Liver (tissue), 9 donors: ENCODE results near the gene UNC13B. TPM values are rescaled to one million over a fixed set of nuclear protein-coding genes. Genes with fewer than 3 reads are reported as not detected.
"Not testable (repeated sequence)": the region's sequence is repeated elsewhere in the genome, so short reads cannot be mapped to it uniquely, and the experiment has no call there.

ENCODE experiments used
- DNase-seq: peaks from one replicate; pipeline ENCODE4 v3.0.0-alpha.2; 2017; ENCODE audit warnings: low spot score
- H3K27ac ChIP-seq, 2 donors: one replicate each; pipeline ENCODE4 v1.7.0; 2013; ENCODE audit warnings: inconsistent platforms in 2 of 2, low read length in 2 of 2, control low read depth in 1 of 2, low read depth in 1 of 2, mild to moderate bottlenecking in 1 of 2
- H3K27me3 ChIP-seq, 4 donors: one replicate each; pipeline versions ENCODE4 v1.6.1 to v1.7.0; 2013; ENCODE audit warnings: low read length in 3 of 4, inconsistent platforms in 1 of 4, mild to moderate bottlenecking in 1 of 4, moderate library complexity in 1 of 4; ENCODE audit not compliant: control insufficient read depth in 4 of 4, insufficient read depth in 4 of 4
- H3K36me3 ChIP-seq, 4 donors: one replicate each; pipeline versions ENCODE4 v1.6.1 to v1.7.0; 2013; ENCODE audit warnings: low read length in 3 of 4, mild to moderate bottlenecking in 3 of 4, low read depth in 1 of 4, moderate library complexity in 1 of 4; ENCODE audit not compliant: control insufficient read depth in 4 of 4, insufficient read depth in 3 of 4
- H3K4me1 ChIP-seq, 4 donors: one replicate each; pipeline versions ENCODE4 v1.6.1 to v1.7.0; 2013; ENCODE audit warnings: low read length in 3 of 4, mild to moderate bottlenecking in 3 of 4, moderate library complexity in 1 of 4; ENCODE audit not compliant: control insufficient read depth in 4 of 4, insufficient read depth in 4 of 4
- H3K4me3 ChIP-seq, 3 donors: one replicate each; pipeline versions ENCODE4 v1.6.1 to v1.7.0; 2013; ENCODE audit warnings: low read length in 3 of 3, control low read depth in 1 of 3, low read depth in 1 of 3, mild to moderate bottlenecking in 1 of 3
- H3K9ac ChIP-seq, 2 donors: one replicate each; pipeline ENCODE4 v1.7.0; 2013; ENCODE audit warnings: low read length in 2 of 2, mild to moderate bottlenecking in 2 of 2, moderate library complexity in 2 of 2, control low read depth in 1 of 2, low read depth in 1 of 2
- H3K9me3 ChIP-seq, 4 donors: one replicate each; pipeline versions ENCODE4 v1.6.1 to v1.7.0; 2013; ENCODE audit warnings: low read length in 3 of 4; ENCODE audit not compliant: control insufficient read depth in 4 of 4
- FOXA1 ChIP-seq: IDR thresholded peaks from 2 replicates; pipeline ENCODE4 v1.6.1; 2016; ENCODE audit warnings: antibody characterized with exemption
- GABPA ChIP-seq, 2 donors: IDR thresholded peaks in 1 of 2; conservative IDR thresholded peaks in 1 of 2; 2 replicates each; pipeline ENCODE4 v1.6.1; 2016; ENCODE audit warnings: antibody characterized with exemption in 2 of 2, mild to moderate bottlenecking in 1 of 2, moderate library complexity in 1 of 2
- HNF4G ChIP-seq: IDR thresholded peaks from 2 replicates; pipeline ENCODE4 v1.6.1; 2016; ENCODE audit warnings: antibody characterized with exemption
- JUND ChIP-seq, 2 donors: IDR thresholded peaks; 2 replicates each; pipeline ENCODE4 v1.6.1; 2016; ENCODE audit warnings: antibody characterized with exemption in 2 of 2
- NR2F2 ChIP-seq: IDR thresholded peaks from 2 replicates; pipeline ENCODE4 v1.6.1; 2016; ENCODE audit warnings: antibody characterized with exemption
- RAD21 ChIP-seq, 2 donors: IDR thresholded peaks; 2 replicates each; pipeline ENCODE4 v1.6.1; 2016; ENCODE audit warnings: antibody characterized with exemption in 2 of 2, mild to moderate bottlenecking in 2 of 2
- SP1 ChIP-seq: IDR thresholded peaks from 2 replicates; pipeline ENCODE4 v1.6.1; 2018; ENCODE audit warnings: antibody characterized with exemption, mild to moderate bottlenecking
- YY1 ChIP-seq: IDR thresholded peaks from 2 replicates; pipeline ENCODE4 v1.6.1; 2016; ENCODE audit warnings: antibody characterized with exemption, mild to moderate bottlenecking
- WGBS: extraction: QIAGEN DNeasy Blood & Tissue Kit; methylation state at CpG from one replicate; pipeline ENCODE4 v1.1.7; 2013; 5-methylcytosine and 5-hydroxymethylcytosine counted together
- polyA plus RNA-seq, 2 donors: library from polyadenylated mRNA; stranded (reverse) in 1 of 2; unstranded in 1 of 2; fragments of 200-250 nt in 1 of 2; fragments of >200 nt in 1 of 2; fragmentation: Nextera tagmentation in 1 of 2; extraction: Ambion mirVana in 1 of 2; gene quantifications; one replicate each; pipeline versions ENCODE4 v1.2.1 to v1.2.3, GENCODE V29; 2013 to 2015
- total RNA-seq, 2 donors: library from RNA; depleted of rRNA; stranded (reverse); fragments of >200 nt; gene quantifications; one replicate each; pipeline ENCODE4 v1.2.3, GENCODE V29; 2014
- TF ChIP-seq, protein P1 (sequence below): IDR thresholded peaks from 2 replicates; pipeline ENCODE4 v1.6.1; 2016; ENCODE audit warnings: antibody characterized with exemption
- TF ChIP-seq, protein P2 (sequence below): fragments of 150-350 bp; IDR thresholded peaks from 2 replicates; pipeline ENCODE4 v1.5.1; 2017; ENCODE audit warnings: improper control_type of control experiment, low read depth, low read length; ENCODE audit not compliant: missing input control
- TF ChIP-seq, protein P3 (sequence below): IDR thresholded peaks from 2 replicates; pipeline ENCODE4 v1.6.1; 2016; ENCODE audit warnings: antibody characterized with exemption, mild to moderate bottlenecking
- TF ChIP-seq, protein P4 (sequence below): IDR thresholded peaks from 2 replicates; pipeline ENCODE4 v1.6.1; 2016; ENCODE audit warnings: antibody characterized with exemption
- TF ChIP-seq, protein P5 (sequence below): IDR thresholded peaks from 2 replicates; pipeline ENCODE4 v1.6.1; 2016; ENCODE audit warnings: antibody characterized with exemption
- donor health status: healthy.
- donor health status: healthy.
- donor health status: healthy.
- donor health status: healthy.
- donor health status: healthy.

The UNC13B gene
- total and polyA plus RNA-seq, 4 donors, result 5.5 to 25.7 (median 11.9) TPM

DNA sequence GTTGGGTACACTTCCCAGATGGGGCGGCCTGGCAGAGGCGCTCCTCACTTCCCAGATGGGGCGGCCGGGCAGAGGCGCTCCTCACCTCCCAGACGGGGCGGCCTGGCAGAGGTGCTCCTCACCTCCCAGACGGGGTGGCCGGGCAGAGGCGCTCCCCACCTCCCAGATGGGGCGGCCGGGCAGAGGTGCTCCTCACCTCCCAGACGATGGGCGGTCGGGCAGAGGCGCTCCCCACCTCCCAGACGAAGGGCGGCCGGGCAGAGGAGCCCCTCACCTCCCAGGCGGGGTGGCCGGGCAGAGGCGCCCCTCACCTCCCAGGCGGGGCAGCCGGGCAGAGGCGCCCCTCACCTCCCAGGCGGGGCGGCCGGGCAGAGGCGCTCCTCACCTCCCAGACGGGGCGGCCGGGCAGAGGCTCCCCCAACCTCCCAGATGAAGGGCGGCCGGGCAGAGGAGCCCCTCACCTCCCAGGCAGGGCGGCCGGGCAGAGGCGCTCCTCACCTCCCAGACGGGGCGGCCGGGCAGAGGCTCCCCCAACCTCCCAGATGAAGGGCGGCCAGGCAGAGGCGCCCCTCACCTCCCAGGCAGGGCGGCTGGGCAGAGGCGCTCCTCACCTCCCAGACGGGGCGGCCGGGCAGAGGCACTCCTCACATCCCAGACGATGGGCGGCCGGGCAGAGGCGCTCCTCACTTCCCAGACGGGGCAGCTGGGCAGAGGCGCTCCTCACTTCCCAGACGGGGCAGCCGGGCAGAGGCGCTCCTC, 21.4 kb downstream of the UNC13B start:
- not testable (repeated sequence) for H3K27ac ChIP-seq, DNase-seq, H3K27me3 ChIP-seq, H3K4me3 ChIP-seq, H3K9me3 ChIP-seq, H3K9ac ChIP-seq, H3K4me1 ChIP-seq, H3K36me3 ChIP-seq
- WGBS, result 98% methylated on average over 56 of the region's 56 CpGs

DNA sequence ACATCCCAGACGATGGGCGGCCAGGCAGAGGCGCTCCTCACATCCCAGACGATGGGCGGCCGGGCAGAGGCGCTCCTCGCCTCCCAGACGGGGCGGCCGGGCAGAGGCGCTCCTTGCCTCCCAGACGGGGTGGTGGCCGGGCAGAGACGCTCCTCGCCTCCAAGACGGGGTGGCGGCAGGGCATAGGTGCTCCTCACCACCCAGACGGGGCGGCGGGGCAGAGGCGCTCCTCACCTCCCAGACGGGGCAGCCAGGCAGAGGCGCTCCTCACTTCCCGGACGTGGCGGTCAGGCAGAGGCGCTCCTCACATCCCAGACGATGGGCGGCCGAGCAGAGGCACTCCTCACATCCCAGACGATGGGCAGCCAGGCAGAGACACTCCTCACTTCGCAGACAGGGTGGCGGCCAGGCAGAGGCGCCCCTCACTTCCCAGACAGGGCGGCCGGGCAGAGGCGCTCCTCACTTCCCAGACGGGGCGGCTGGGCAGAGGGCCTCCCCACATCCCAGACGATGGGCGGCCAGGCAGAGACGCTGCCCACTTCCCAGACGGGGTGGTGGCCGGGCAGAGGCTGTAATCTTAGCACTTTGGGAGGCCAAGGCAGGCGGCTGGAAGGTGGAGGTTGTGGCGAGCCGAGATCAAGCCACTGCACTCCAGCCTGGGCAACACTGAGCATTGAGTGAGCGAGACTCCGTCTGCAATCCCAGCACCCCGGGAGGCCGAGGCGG, 22.1 kb downstream of the UNC13B start:
- not testable (repeated sequence) for H3K36me3 ChIP-seq, H3K9me3 ChIP-seq, H3K4me3 ChIP-seq, H3K9ac ChIP-seq, H3K27me3 ChIP-seq, DNase-seq, H3K4me1 ChIP-seq, H3K27ac ChIP-seq
- 97% methylated on average over 53 of the region's 53 CpGs for WGBS

DNA sequence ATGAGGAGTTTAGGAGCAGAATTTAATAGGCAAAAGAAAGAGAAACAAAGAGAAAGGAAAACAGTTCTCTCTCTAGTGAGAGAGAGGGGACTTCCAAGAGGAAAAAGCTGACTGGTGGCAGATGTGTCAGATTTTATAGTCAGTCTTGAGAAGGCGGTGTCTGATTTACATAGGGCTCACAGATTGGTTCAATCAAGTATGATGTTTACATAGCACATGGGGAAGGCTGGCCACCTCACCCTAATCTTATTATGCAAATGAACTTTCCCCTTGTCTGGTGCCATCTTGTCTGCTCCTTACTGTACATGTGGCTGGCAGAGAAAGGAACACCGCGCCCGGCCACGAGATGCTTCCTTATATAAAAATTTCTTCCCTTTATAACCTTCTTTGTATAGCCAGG, 24.7 kb downstream of the UNC13B start:
- DNase-seq, result no peak
- no peaks in the 10 kb centered on the region for H3K27me3 ChIP-seq
- H3K27ac ChIP-seq, result no peak overlapping the region
- H3K4me1 ChIP-seq, result peaks cover 0 to 2% (median under 1%) of the 10 kb centered on the region in 4 donors
- WGBS, result 95% methylated on average over 5 of the region's 5 CpGs
- no peak overlapping the region for H3K9ac ChIP-seq
- TF ChIP-seq HNF4G, result no peak
- TF ChIP-seq JUND (IDR thresholded peaks at IDR 0.05), result no peak
- TF ChIP-seq, protein P1, sequence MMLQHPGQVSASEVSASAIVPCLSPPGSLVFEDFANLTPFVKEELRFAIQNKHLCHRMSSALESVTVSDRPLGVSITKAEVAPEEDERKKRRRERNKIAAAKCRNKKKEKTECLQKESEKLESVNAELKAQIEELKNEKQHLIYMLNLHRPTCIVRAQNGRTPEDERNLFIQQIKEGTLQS, result no peak
- no peak for TF ChIP-seq GABPA (IDR thresholded peaks at IDR 0.05 in 1 of 2, conservative IDR thresholded peaks at IDR 0.05 in 1 of 2)
- peaks cover 0 to under 1% (median 0%) of the 10 kb centered on the region in 4 donors for H3K36me3 ChIP-seq
- no peak overlapping the region for H3K4me3 ChIP-seq
- H3K9me3 ChIP-seq, result peaks cover 0 to 4% (median 2%) of the 10 kb centered on the region in 4 donors

DNA sequence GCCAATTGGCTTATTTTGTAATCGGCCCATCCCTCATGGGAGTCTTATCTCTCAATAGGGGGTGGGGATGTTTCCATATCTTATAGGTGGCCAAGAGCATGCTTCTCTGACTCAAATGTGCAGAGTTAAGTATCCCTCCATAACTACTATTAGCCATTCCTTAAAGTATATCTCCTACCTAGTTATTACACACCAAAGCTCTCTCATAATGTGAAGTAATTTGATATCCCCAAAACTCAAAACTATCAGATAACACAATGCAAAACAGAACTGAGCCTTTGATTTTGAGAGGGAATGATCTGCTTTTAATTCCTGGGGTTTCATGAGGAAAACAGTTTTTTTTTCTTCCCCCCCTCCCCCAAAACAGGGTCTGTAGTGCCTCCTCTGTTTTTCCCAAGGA, 28.4 kb downstream of the UNC13B start:
- DNase-seq, result no peak
- no peak overlapping the region for H3K9ac ChIP-seq
- peaks cover 16 to 20% (median 20%) of the 10 kb centered on the region in 4 donors for H3K9me3 ChIP-seq
- H3K27me3 ChIP-seq, result no peaks in the 10 kb centered on the region
- TF ChIP-seq GABPA (IDR thresholded peaks at IDR 0.05 in 1 of 2, conservative IDR thresholded peaks at IDR 0.05 in 1 of 2), result no peak
- TF ChIP-seq HNF4G, result no peak
- TF ChIP-seq SP1, result no peak
- TF ChIP-seq RAD21 (IDR thresholded peaks at IDR 0.05), result no peak
- TF ChIP-seq, protein P1, result no peak
- TF ChIP-seq, protein P2, sequence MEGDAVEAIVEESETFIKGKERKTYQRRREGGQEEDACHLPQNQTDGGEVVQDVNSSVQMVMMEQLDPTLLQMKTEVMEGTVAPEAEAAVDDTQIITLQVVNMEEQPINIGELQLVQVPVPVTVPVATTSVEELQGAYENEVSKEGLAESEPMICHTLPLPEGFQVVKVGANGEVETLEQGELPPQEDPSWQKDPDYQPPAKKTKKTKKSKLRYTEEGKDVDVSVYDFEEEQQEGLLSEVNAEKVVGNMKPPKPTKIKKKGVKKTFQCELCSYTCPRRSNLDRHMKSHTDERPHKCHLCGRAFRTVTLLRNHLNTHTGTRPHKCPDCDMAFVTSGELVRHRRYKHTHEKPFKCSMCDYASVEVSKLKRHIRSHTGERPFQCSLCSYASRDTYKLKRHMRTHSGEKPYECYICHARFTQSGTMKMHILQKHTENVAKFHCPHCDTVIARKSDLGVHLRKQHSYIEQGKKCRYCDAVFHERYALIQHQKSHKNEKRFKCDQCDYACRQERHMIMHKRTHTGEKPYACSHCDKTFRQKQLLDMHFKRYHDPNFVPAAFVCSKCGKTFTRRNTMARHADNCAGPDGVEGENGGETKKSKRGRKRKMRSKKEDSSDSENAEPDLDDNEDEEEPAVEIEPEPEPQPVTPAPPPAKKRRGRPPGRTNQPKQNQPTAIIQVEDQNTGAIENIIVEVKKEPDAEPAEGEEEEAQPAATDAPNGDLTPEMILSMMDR, result no peak
- TF ChIP-seq, protein P3, sequence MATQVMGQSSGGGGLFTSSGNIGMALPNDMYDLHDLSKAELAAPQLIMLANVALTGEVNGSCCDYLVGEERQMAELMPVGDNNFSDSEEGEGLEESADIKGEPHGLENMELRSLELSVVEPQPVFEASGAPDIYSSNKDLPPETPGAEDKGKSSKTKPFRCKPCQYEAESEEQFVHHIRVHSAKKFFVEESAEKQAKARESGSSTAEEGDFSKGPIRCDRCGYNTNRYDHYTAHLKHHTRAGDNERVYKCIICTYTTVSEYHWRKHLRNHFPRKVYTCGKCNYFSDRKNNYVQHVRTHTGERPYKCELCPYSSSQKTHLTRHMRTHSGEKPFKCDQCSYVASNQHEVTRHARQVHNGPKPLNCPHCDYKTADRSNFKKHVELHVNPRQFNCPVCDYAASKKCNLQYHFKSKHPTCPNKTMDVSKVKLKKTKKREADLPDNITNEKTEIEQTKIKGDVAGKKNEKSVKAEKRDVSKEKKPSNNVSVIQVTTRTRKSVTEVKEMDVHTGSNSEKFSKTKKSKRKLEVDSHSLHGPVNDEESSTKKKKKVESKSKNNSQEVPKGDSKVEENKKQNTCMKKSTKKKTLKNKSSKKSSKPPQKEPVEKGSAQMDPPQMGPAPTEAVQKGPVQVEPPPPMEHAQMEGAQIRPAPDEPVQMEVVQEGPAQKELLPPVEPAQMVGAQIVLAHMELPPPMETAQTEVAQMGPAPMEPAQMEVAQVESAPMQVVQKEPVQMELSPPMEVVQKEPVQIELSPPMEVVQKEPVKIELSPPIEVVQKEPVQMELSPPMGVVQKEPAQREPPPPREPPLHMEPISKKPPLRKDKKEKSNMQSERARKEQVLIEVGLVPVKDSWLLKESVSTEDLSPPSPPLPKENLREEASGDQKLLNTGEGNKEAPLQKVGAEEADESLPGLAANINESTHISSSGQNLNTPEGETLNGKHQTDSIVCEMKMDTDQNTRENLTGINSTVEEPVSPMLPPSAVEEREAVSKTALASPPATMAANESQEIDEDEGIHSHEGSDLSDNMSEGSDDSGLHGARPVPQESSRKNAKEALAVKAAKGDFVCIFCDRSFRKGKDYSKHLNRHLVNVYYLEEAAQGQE, result no peak
- TF ChIP-seq, protein P4, sequence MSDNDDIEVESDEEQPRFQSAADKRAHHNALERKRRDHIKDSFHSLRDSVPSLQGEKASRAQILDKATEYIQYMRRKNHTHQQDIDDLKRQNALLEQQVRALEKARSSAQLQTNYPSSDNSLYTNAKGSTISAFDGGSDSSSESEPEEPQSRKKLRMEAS, result no peak
- TF ChIP-seq YY1, result no peak
- no peak for TF ChIP-seq NR2F2
- TF ChIP-seq, protein P5, sequence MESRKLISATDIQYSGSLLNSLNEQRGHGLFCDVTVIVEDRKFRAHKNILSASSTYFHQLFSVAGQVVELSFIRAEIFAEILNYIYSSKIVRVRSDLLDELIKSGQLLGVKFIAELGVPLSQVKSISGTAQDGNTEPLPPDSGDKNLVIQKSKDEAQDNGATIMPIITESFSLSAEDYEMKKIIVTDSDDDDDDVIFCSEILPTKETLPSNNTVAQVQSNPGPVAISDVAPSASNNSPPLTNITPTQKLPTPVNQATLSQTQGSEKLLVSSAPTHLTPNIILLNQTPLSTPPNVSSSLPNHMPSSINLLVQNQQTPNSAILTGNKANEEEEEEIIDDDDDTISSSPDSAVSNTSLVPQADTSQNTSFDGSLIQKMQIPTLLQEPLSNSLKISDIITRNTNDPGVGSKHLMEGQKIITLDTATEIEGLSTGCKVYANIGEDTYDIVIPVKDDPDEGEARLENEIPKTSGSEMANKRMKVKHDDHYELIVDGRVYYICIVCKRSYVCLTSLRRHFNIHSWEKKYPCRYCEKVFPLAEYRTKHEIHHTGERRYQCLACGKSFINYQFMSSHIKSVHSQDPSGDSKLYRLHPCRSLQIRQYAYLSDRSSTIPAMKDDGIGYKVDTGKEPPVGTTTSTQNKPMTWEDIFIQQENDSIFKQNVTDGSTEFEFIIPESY, result no peak
- no peak for TF ChIP-seq FOXA1
- no peak overlapping the region for H3K4me3 ChIP-seq
- H3K36me3 ChIP-seq, result peaks cover 0 to 6% (median 2%) of the 10 kb centered on the region in 4 donors
- no peak overlapping the region for H3K27ac ChIP-seq
- WGBS, result 94% methylated on average over 1 of the region's 1 CpG
- H3K4me1 ChIP-seq, result no peaks in the 10 kb centered on the region
